Stimulated activated CD4-positive, alpha-beta T cell treated with anti-CD3 and anti-CD28 coated beads, Interleukin-4, amount 100 ng/mL, for 4 hours (primary cell): ENCODE data around the gene KRTAP5-4.
"Not testable (repeated sequence)": the region's sequence is repeated elsewhere in the genome, so short reads cannot be mapped to it uniquely, and the experiment has no call there.

Experiments used
- DNase-seq, 2 experiments: peaks; one replicate each; pipeline ENCODE4 v3.0.0-alpha.2; 2020

KRTAP5-4 gene

GRCh38 chr11:1652771-1653540, 31.0 kb upstream of the KRTAP5-4 start:
- peak; percentile 62 to 78 for DNase-seq

GRCh38 chr11:1652442-1652770, 30.5 kb upstream of the KRTAP5-4 start:
- DNase-seq: no peak

GRCh38 chr11:1652026-1652425, 30.1 kb upstream of the KRTAP5-4 start:
- no peak for DNase-seq

- DNase-seq: no peak
These were observed 29.6 kb upstream of the KRTAP5-4 start for GRCh38 chr11:1651411-1651980.

- no peak for DNase-seq
These were observed 29.0 kb upstream of the KRTAP5-4 start for GRCh38 chr11:1650918-1651262.

- DNase-seq: no peak
These were observed 28.3 kb upstream of the KRTAP5-4 start for GRCh38 chr11:1650034-1650917.

- DNase-seq: no peak
These were observed 26.9 kb upstream of the KRTAP5-4 start for GRCh38 chr11:1648653-1649420.

GRCh38 chr11:1647901-1648652, 26.1 kb upstream of the KRTAP5-4 start:
- no peak for DNase-seq

- DNase-seq: not testable (repeated sequence)
These were observed 24.6 kb upstream of the KRTAP5-4 start for GRCh38 chr11:1646540-1646939.

GRCh38 chr11:1645357-1645821, 23.5 kb upstream of the KRTAP5-4 start:
- DNase-seq: no peak

GRCh38 chr11:1644601-1645356, 22.8 kb upstream of the KRTAP5-4 start:
- DNase-seq: no peak

- DNase-seq: no peak
These were observed 21.3 kb upstream of the KRTAP5-4 start for GRCh38 chr11:1643146-1643690.

GRCh38 chr11:1642288-1643145, 20.6 kb upstream of the KRTAP5-4 start:
- no peak for DNase-seq

GRCh38 chr11:1641096-1641495, 19.2 kb upstream of the KRTAP5-4 start:
- DNase-seq: no peak

GRCh38 chr11:1640076-1640946, 18.4 kb upstream of the KRTAP5-4 start:
- peak in 1 of 2 experiments; percentile 38 for DNase-seq

GRCh38 chr11:1639666-1640065, 17.7 kb upstream of the KRTAP5-4 start:
- no peak for DNase-seq

GRCh38 chr11:1639102-1639620, 17.2 kb upstream of the KRTAP5-4 start:
- no peak for DNase-seq

- no peak for DNase-seq
These were observed 16.4 kb upstream of the KRTAP5-4 start for GRCh38 chr11:1638344-1638743.

- no peak for DNase-seq
These were observed 15.7 kb upstream of the KRTAP5-4 start for GRCh38 chr11:1637628-1638027.
